Pancreas (tissue), 10 donors: Measurements from ENCODE around the gene ENTPD1. TPM values are rescaled to one million over a fixed set of nuclear protein-coding genes. Genes with fewer than 3 reads are reported as not detected.
"Not testable (repeated sequence)": the region's sequence is repeated elsewhere in the genome, so short reads cannot be mapped to it uniquely, and the experiment has no call there.

ENCODE experiments used
- ATAC-seq, 4 donors: fragments of 200-7000 bp; cut with Tn5 transposase; one replicate each; pipeline versions ENCODE4 v1.8.0 to v1.9.1; 2020; ENCODE audit warnings: mild to moderate bottlenecking in 4 of 4, moderate library complexity in 4 of 4
- DNase-seq, 6 donors: peaks; one replicate each; pipeline ENCODE4 v3.0.0-alpha.2; 2020
- FAIRE-seq: peaks from 2 replicates; lab custom pipeline; 2012; peaks lifted over from hg19 to GRCh38; lab: Jason Lieb, UNC
- H3K27ac ChIP-seq, 4 donors: fragments of 200-600 bp; sonication (generic); 1 replicate in 3 of 4; 2 replicates in 1 of 4; pipeline versions ENCODE4 v1.5.0 to v1.8.0; 2020
- H3K27me3 ChIP-seq, 4 donors: fragments of 200-600 bp; one replicate each; pipeline ENCODE4 v1.8.0; 2021
- H3K36me3 ChIP-seq, 3 donors: fragments of 200-600 bp; sonication (generic) in 1 of 3; one replicate each; pipeline versions ENCODE4 v1.5.0 to v1.8.0; 2020 to 2021
- H3K4me1 ChIP-seq, 3 donors: fragments of 200-600 bp; one replicate each; pipeline ENCODE4 v1.8.0; 2021
- H3K4me3 ChIP-seq, 4 donors: fragments of 200-600 bp; sonication (generic) in 2 of 4; one replicate each; pipeline versions ENCODE4 v1.5.0 to v1.8.0; 2020 to 2021
- H3K9me3 ChIP-seq, 4 donors: fragments of 200-600 bp; one replicate each; pipeline ENCODE4 v1.8.0; 2021
- CTCF ChIP-seq, 4 donors: fragments of 200-600 bp; sonication (generic) in 3 of 4; IDR thresholded peaks; one replicate each; pipeline versions ENCODE4 v1.5.0 to v1.8.0; 2021; ENCODE audit warnings: antibody characterized with exemption in 4 of 4
- WGBS, 2 donors: extraction: QIAGEN DNeasy Blood & Tissue Kit; methylation state at CpG; one replicate each; pipeline ENCODE4 v1.1.7; 2013; 5-methylcytosine and 5-hydroxymethylcytosine counted together
- intact Hi-C, 3 donors: fragments of 100-400 bp; cut with DNase I; formaldehyde crosslinking; loops; one replicate each; pipeline versions ENCODE4 v1.11.1 to v1.14.2; 2022
- polyA plus RNA-seq, 2 donors: library from polyadenylated mRNA; stranded (reverse); fragments of 200-250 nt; gene quantifications; one replicate each; pipeline ENCODE4 v1.2.3, GENCODE V29; 2013
- total RNA-seq, 6 donors: library from RNA; stranded (reverse); fragmentation: NEBNext Ultra II Directional in 4 of 6; extraction: Animal tissue kit (Norgen Biotek cat#: 25700) in 4 of 6; gene quantifications; one replicate each; pipeline versions ENCODE4 v1.2.1 to v1.2.4, GENCODE V29; 2021 to 2023
- donor health status: healthy with polysubstance abuse.
- donor health status: DM: no; HTN: no; CAD: no; lungs with moderate emphysema.
- donor health status: DM: no; HTN: no; CAD: no.
- donor health status: control.
- donor health status: control.
- donor health status: Bipolar disorder and iron deficiency.
- donor health status: DM: yes; HTN: yes; CAD: no.
- donor health status: DM: no; HTN: no; CAD: no.
- donor health status: DM: no; HTN: no; CAD: no.
- donor health status: DM: yes; HTN: yes; CAD: no.

ENTPD1 gene
- total and polyA plus RNA-seq, 8 donors: 0.67 to 10.9 (median 1.8) TPM

GRCh38 chr10:95906677-95907455 lies 150.9 kb downstream of the ENTPD1 start:
- no peak for TF ChIP-seq CTCF (IDR thresholded peaks at IDR 0.05)
- Histone ChIP-seq H3K36me3 (no peaks in the 10 kb centered on the region), H3K27ac (peak overlapping the region; percentile 71 to 75 (median 74)), H3K27me3 (no peaks in the 10 kb centered on the region), H3K9me3 (no peaks in the 10 kb centered on the region), H3K4me3 (peak overlapping the region; percentile 39 to 74 (median 68)), H3K4me1 (peaks cover 0 to 3% (median 0%) of the 10 kb centered on the region in 3 donors)
- DNase-seq (peak in 5 of 6 donors; percentile 19 to 60 (median 30)), ATAC-seq (peak; percentile 51 to 72 (median 64)), FAIRE-seq (no peak)
- 9 to 10% methylated on average over 22 of the region's 22 CpGs for WGBS, 2 donors
- intact Hi-C loops: no loop called here

DNA sequence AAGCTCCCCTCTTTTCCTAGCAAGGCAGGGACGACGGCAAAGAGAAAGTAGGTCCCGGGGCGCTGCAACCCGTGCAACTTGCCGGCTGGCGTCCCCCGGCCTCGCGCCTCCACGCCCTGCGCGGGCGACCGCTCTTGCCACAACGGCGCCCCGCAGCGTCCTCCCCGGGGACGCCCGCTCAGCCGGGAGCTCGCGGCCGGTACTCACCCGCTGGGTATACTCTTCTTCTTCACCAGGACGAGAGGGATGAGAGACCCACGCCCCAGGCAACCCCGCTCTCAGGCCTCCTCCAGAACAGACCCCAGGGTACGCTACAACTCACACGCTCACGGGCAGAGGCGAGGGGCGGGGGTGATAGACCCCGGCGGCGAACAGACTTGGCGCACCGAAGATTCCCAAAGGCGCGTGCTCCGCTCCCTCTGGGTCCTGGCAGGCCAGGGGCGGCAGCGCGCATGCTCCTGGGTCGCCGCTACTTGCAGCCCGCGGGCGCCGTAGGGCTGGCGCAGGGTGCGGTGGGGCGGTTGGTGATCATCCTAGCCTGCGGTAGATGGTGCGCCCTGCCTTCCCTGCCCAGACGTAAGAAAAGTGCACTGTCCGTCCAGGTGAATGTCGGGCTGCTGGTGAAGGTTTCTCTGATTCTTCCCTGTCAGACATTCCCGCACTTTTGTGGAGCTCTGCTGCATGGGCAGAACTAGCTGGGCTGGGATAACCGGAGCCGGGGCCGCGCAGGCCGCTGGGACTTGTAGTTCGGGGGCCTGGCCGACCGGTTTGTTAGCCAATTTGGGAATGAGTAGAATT lies 151.7 kb downstream of the ENTPD1 start, which contains the start of gene CC2D2B:
CC2D2B (plus strand) TSS at position 520 of the 798 bp plus-strand sequence. CDS start 3,349 bp downstream, outside the sequence.
- no peak for TF ChIP-seq CTCF (IDR thresholded peaks at IDR 0.05)
- Histone ChIP-seq H3K4me3 (peak within 1 kb of the TSS; percentile 39 to 74 (median 68)), H3K27ac (peak within 1 kb of the TSS; percentile 71 to 75 (median 74)), H3K36me3 (no peaks in the 10 kb centered on the region), H3K9me3 (no peaks in the 10 kb centered on the region), H3K4me1 (peaks cover 0 to 3% (median 0%) of the 10 kb centered on the region in 3 donors), H3K27me3 (no peaks in the 10 kb centered on the region)
- 0% methylated on average over 59 to 69 of the region's 69 CpGs for WGBS, 2 donors
- FAIRE-seq: no peak
- DNase-seq: peak; percentile 73 to 92 (median 83)
- peak; percentile 94 to 98 (median 96) for ATAC-seq
- intact Hi-C loops: no loop called here

- H3K27me3 ChIP-seq: no peaks in the 10 kb centered on the region
- peaks cover 0 to 3% (median 0%) of the 10 kb centered on the region in 3 donors for H3K4me1 ChIP-seq
- no peak for FAIRE-seq
- WGBS, 2 donors: 50 to 52% methylated on average over 4 of the region's 4 CpGs
- ATAC-seq: no peak
- H3K4me3 ChIP-seq: peak overlapping the region in 1 of 4 donors; percentile 74
- H3K36me3 ChIP-seq: no peaks in the 10 kb centered on the region
- intact Hi-C loops: no loop called here
- H3K9me3 ChIP-seq: no peaks in the 10 kb centered on the region
- H3K27ac ChIP-seq: no peak overlapping the region
- no peak for TF ChIP-seq CTCF (IDR thresholded peaks at IDR 0.05)
- DNase-seq: no peak
Observed at GRCh38 chr10:95908450-95908849, 152.5 kb downstream of the ENTPD1 start.

DNA sequence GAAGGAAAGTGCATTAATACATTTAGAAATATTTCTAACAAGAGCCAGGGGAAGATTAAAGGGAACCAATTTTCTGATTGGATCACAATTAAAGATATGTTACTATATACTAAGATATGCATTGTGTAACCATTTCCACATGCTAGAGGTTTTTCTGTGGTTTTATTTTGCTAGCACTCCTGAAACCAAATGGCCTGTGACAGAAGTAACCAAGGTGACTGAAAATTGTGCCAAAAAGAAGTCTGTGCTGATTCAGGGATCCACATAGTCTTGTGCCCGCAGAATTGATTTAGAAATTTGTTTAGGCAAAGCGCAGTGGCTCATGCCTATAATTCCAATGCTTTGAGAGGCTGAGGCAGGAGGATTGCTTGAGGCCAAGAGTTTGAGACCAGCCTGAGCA lies 153.6 kb downstream of the ENTPD1 start:
- H3K9me3 ChIP-seq: no peaks in the 10 kb centered on the region
- no peaks in the 10 kb centered on the region for H3K36me3 ChIP-seq
- peaks cover 0 to 3% (median 0%) of the 10 kb centered on the region in 3 donors for H3K4me1 ChIP-seq
- WGBS, 2 donors: 93 to 97% methylated on average over 2 of the region's 2 CpGs
- no peak for TF ChIP-seq CTCF (IDR thresholded peaks at IDR 0.05)
- no peak overlapping the region for H3K4me3 ChIP-seq
- intact Hi-C loops: no loop called here
- DNase-seq (no peak), ATAC-seq (no peak), FAIRE-seq (no peak)
- H3K27ac ChIP-seq: no peak overlapping the region
- no peaks in the 10 kb centered on the region for H3K27me3 ChIP-seq

DNA sequence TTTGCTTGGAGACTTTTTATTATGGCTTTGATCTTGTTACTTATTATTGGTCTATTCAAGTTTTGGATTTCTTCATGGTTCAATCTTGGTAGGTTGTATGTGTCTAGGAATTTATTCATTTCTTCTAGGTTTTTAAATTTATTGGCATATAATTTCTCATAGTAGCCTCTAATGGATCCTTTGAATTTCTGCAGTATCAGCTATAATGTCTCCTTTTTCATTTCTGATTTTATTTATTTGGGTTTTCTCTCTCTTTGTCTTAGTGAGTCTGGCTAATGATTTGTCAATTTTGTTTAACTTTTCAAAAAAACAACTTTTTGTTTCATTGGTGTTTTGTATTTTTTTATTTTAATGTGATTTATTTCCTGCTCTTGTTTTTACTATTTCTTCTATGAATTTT lies 160.1 kb downstream of the ENTPD1 start:
- FAIRE-seq: peak; percentile 53
- H3K4me1 ChIP-seq, H3K9me3 ChIP-seq, H3K4me3 ChIP-seq, H3K36me3 ChIP-seq, H3K27me3 ChIP-seq, intact Hi-C loops, H3K27ac ChIP-seq, DNase-seq, ATAC-seq: not testable (repeated sequence)
